MM.1S (cell line): ENCODE results near the gene DALRD3.
"Not testable (repeated sequence)": the region's sequence is repeated elsewhere in the genome, so short reads cannot be mapped to it uniquely, and the experiment has no call there.

Experiments
- DNase-seq: peaks from one replicate; pipeline ENCODE4 v3.0.0-alpha.2; 2015
- H2AFZ ChIP-seq: fragments of 300-600 bp; sonication (generic); 2 replicates; pipeline ENCODE4 v1.6.0; 2016; ENCODE audit warnings: antibody characterized with exemption, low read length
- H3F3A ChIP-seq: fragments of 300-600 bp; sonication (generic); 2 replicates; pipeline ENCODE4 v1.6.1; 2016; ENCODE audit warnings: mild to moderate bottlenecking, antibody characterized with exemption, low read length, moderate library complexity, mixed read lengths; ENCODE audit not compliant: insufficient read depth
- H3K27ac ChIP-seq: fragments of 300-600 bp; sonication (generic); 2 replicates; pipeline ENCODE4 v1.5.1; 2016; ENCODE audit warnings: mild to moderate bottlenecking, low read length
- H3K27me3 ChIP-seq: fragments of 300-600 bp; sonication (generic); replicated peaks from 2 replicates; pipeline ENCODE4 v1.6.0; 2016; ENCODE audit warnings: low read length; ENCODE audit not compliant: insufficient read depth
- H3K36me3 ChIP-seq: fragments of 300-600 bp; sonication (generic); replicated peaks from 2 replicates; pipeline ENCODE4 v1.6.1; 2016; ENCODE audit warnings: mild to moderate bottlenecking, low read length, mixed read lengths; ENCODE audit not compliant: insufficient read depth
- H3K4me1 ChIP-seq: fragments of 300-600 bp; sonication (generic); 2 replicates; pipeline ENCODE4 v1.6.1; 2016; ENCODE audit warnings: low read length, mixed read lengths
- H3K4me2 ChIP-seq: fragments of 300-600 bp; sonication (generic); 2 replicates; pipeline ENCODE4 v1.6.0; 2016; ENCODE audit warnings: low read depth, low read length
- H3K4me3 ChIP-seq: fragments of 300-600 bp; sonication (generic); 2 replicates; pipeline ENCODE4 v1.5.1; 2016; ENCODE audit warnings: low read length, mixed read lengths
- H3K79me2 ChIP-seq: fragments of 300-600 bp; sonication (generic); 2 replicates; pipeline ENCODE4 v1.6.1; 2016; ENCODE audit warnings: mixed run types, low read length, mixed read lengths
- H3K9ac ChIP-seq: fragments of 300-600 bp; sonication (generic); 2 replicates; pipeline ENCODE4 v1.6.1; 2016; ENCODE audit warnings: low read length, mixed read lengths
- H3K9me2 ChIP-seq: fragments of 300-600 bp; sonication (generic); replicated peaks from 2 replicates; pipeline ENCODE4 v1.6.1; 2016; ENCODE audit warnings: mild to moderate bottlenecking, low read length, mixed read lengths; ENCODE audit not compliant: insufficient read depth
- H3K9me3 ChIP-seq: fragments of 300-600 bp; sonication (generic); replicated peaks from 2 replicates; pipeline ENCODE4 v1.6.1; 2016; ENCODE audit warnings: mild to moderate bottlenecking, low read length, mixed read lengths; ENCODE audit not compliant: insufficient read depth
- H4K20me1 ChIP-seq: fragments of 300-600 bp; sonication (generic); 2 replicates; pipeline ENCODE4 v1.6.1; 2016; ENCODE audit warnings: mild to moderate bottlenecking, low read length, moderate library complexity, mixed read lengths; ENCODE audit not compliant: insufficient read depth
- EZH2 ChIP-seq: fragments of 300-600 bp; sonication (generic); optimal IDR thresholded peaks from 2 replicates; pipeline ENCODE3; 2017; ENCODE audit warnings: low read depth, mild to moderate bottlenecking, antibody characterized with exemption, low read length, mixed read lengths
- EZH2phosphoT487 ChIP-seq: fragments of 300-600 bp; sonication (generic); IDR thresholded peaks from 2 replicates; pipeline ENCODE4 v1.6.1; 2018; ENCODE audit warnings: antibody characterized with exemption, low read length
- TF ChIP-seq, protein P1 (sequence below): fragments of 300-600 bp; sonication (generic); IDR thresholded peaks from 2 replicates; pipeline ENCODE4 v1.5.1; 2016; ENCODE audit warnings: antibody characterized with exemption, low read length, mixed read lengths

The DALRD3 gene

DNA sequence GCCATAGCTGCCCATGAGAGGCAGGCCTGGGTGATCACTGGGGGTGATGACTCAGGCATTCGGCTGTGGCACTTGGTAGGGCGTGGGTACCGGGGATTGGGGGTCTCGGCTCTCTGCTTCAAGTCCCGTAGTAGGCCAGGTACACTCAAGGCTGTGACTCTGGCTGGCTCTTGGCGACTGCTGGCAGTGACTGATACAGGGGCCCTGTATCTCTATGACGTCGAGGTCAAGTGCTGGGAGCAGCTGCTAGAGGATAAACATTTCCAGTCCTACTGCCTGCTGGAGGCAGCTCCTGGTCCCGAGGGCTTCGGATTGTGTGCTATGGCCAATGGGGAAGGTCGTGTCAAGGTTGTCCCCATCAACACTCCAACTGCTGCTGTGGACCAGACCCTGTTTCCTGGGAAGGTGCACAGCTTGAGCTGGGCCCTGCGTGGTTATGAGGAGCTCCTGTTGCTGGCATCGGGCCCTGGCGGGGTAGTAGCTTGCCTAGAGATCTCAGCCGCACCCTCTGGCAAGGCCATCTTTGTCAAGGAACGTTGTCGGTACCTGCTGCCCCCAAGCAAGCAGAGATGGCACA is 5.9 kb downstream of the DALRD3 start:
- H3K36me3 ChIP-seq, result peaks cover 7% of the 10 kb centered on the region; the same call in 1 of the 2 replicates

DNA sequence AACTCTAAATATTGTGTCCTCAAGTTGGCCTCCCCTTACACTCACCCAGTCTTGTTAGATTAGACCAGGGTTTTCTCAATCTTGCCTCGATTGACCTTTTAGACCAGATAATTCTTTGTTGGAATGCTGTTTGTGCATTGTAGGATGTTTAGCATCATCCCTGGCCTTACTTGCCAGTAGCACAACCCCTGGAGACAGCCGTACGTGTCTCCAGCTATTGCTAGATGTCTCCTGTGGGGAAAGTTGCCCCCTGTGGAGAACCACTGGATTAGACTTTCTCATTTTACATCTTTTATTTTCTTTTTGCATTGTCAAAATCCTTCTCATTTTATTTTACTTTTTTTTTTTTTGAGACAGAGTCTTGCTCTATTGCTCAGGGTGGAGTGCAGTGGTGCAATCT is 9.0 kb downstream of the DALRD3 start:
- peaks cover 74% of the 10 kb centered on the region for H3K79me2 ChIP-seq
- H3K27me3 ChIP-seq, result no peaks in the 10 kb centered on the region
- no peaks in the 10 kb centered on the region for H3K9me2 ChIP-seq
- no peaks in the 10 kb centered on the region for H3K36me3 ChIP-seq
- no peak overlapping the region for H3K4me3 ChIP-seq
- DNase-seq, result no peak
- no peak overlapping the region for H3K27ac ChIP-seq
- peaks cover 4% of the 10 kb centered on the region; the same call in 1 of the 2 replicates for H3F3A ChIP-seq
- H3K4me1 ChIP-seq, result peaks cover 3% of the 10 kb centered on the region; the same call in 1 of the 2 replicates
- TF ChIP-seq, protein P1, sequence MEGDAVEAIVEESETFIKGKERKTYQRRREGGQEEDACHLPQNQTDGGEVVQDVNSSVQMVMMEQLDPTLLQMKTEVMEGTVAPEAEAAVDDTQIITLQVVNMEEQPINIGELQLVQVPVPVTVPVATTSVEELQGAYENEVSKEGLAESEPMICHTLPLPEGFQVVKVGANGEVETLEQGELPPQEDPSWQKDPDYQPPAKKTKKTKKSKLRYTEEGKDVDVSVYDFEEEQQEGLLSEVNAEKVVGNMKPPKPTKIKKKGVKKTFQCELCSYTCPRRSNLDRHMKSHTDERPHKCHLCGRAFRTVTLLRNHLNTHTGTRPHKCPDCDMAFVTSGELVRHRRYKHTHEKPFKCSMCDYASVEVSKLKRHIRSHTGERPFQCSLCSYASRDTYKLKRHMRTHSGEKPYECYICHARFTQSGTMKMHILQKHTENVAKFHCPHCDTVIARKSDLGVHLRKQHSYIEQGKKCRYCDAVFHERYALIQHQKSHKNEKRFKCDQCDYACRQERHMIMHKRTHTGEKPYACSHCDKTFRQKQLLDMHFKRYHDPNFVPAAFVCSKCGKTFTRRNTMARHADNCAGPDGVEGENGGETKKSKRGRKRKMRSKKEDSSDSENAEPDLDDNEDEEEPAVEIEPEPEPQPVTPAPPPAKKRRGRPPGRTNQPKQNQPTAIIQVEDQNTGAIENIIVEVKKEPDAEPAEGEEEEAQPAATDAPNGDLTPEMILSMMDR, result no peak
- no peak overlapping the region for H3K9ac ChIP-seq
- no peak overlapping the region for H3K4me2 ChIP-seq
- no peak overlapping the region for H2AFZ ChIP-seq
- H4K20me1 ChIP-seq, result no peaks in the 10 kb centered on the region
- H3K9me3 ChIP-seq, result no peaks in the 10 kb centered on the region

More for the DNA sequence above, 5.9 kb downstream of the DALRD3 start:
- peaks cover 73% of the 10 kb centered on the region for H3K79me2 ChIP-seq
- no peaks in the 10 kb centered on the region for H3K9me3 ChIP-seq
- H2AFZ ChIP-seq, result no peak overlapping the region
- peaks cover 18% of the 10 kb centered on the region for H3F3A ChIP-seq
- 0 out of 2 replicates have a peak, but pooled peaks cover 2% of the 10 kb centered on the region for H4K20me1 ChIP-seq
- no peak overlapping the region for H3K27ac ChIP-seq
- no peak for DNase-seq
- TF ChIP-seq, protein P1, result no peak
- TF ChIP-seq EZH2phosphoT487, result no peak
- no peak for TF ChIP-seq EZH2
- no peak overlapping the region for H3K4me2 ChIP-seq
- peaks cover 9% of the 10 kb centered on the region; the same call in 1 of the 2 replicates for H3K4me1 ChIP-seq
- H3K9ac ChIP-seq, result no peak overlapping the region
- no peaks in the 10 kb centered on the region for H3K27me3 ChIP-seq
- H3K9me2 ChIP-seq, result no peaks in the 10 kb centered on the region
- no peak overlapping the region for H3K4me3 ChIP-seq

DNA sequence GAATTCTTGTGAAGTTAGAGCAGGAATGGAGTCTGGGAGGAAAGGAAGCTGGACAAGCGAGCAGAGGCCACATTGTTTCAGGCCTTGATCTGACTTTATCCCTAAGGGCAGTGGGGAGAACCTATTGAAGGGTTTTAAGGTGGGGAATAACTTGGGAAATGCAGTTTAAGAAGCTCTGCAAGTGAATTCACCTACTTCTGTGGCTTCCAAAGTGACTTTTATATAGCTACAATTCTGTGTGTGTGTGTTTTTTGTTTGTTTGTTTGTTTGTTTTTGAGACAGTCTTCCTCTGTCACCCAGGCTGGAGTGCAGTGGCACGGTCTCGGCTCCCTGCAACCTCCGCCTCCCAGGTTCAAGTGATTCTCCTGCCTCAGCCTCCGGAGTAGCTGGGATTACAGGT is 9.8 kb downstream of the DALRD3 start:
- not testable (repeated sequence) for H3K27me3 ChIP-seq, H3K4me1 ChIP-seq, H3K36me3 ChIP-seq, DNase-seq, H3K9me2 ChIP-seq, H4K20me1 ChIP-seq, H3K9ac ChIP-seq, H3K27ac ChIP-seq, H2AFZ ChIP-seq, H3F3A ChIP-seq, H3K9me3 ChIP-seq, H3K4me3 ChIP-seq
- H3K79me2 ChIP-seq, result peaks cover 67% of the 10 kb centered on the region
- peak overlapping the region; percentile 64 for H3K4me2 ChIP-seq

DNA sequence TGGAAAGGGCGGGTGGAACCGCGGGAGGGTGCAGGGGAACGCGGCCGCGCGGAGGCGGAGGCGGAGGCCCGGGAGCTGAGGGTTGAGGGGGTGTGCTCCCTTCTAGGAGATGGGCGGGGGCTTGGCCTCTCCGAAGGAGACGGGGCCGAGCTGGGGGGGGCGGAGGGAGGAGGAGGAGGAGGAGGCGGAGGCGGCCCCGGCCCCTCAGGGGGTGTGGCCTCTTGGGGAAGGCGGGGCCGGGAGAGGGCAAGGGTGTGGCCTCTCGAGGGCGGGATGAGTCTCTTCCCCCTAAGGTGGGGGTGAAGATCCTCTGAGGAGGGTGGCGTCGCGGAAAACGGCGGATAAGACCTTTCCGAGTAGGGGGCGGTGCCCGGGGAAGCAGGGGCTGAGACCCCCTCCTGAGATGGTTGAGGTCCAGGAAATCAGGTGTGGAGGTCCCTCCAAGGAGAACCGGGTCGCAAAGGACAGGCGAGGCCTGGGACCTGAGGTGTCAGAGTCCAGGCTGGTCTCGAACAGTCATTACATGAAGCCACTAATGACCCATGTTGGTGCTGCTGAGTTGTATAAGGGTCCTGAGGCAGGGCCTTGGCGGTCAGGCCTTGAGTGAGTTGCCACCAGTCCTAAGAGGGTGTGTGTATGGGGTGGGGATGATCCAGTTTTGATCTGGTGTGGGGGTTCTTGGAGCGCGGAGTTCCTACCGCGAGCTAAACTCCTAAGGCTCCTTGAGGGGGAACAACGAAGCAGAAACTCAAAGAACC is 10.4 kb downstream of the DALRD3 start:
- Histone ChIP-seq H3K79me2 (peaks cover 60% of the 10 kb centered on the region), H3F3A (peaks cover 4% of the 10 kb centered on the region; the same call in 1 of the 2 replicates), H4K20me1 (no peaks in the 10 kb centered on the region), H3K27me3 (no peaks in the 10 kb centered on the region), H3K4me3 (peak overlapping the region; percentile 87), H2AFZ (peak overlapping the region; percentile 62), H3K36me3 (no peaks in the 10 kb centered on the region), H3K4me2 (peak overlapping the region; percentile 96), H3K27ac (peak overlapping the region; percentile 82), H3K4me1 (peaks cover 3% of the 10 kb centered on the region; the same call in 1 of the 2 replicates), H3K9ac (peak overlapping the region; percentile 97), H3K9me2 (no peaks in the 10 kb centered on the region), H3K9me3 (no peaks in the 10 kb centered on the region)
- TF ChIP-seq EZH2 (no peak), EZH2phosphoT487 (no peak)
- TF ChIP-seq, protein P1, result no peak
- DNase-seq, result peak; percentile 87
